CD1c-positive myeloid dendritic cell (primary cell): ENCODE results near the gene NBPF12.
"Not testable (repeated sequence)": the region's sequence is repeated elsewhere in the genome, so short reads cannot be mapped to it uniquely, and the experiment has no call there.

Source experiments
- DNase-seq: peaks from one replicate; pipeline ENCODE4 v3.0.0-alpha.2; 2016; ENCODE audit errors: extremely low spot score

Gene NBPF12

GRCh38 chr1:146938242-146938902 is at the start of gene NBPF12:
Gene NBPF12, plus strand, starts transcription at chr1:146938324. Its CDS starts 21,820 bp downstream, at chr1:146960144.
- DNase-seq: peak; percentile 81

- DNase-seq: not testable (repeated sequence)
These were observed 46.8 kb upstream of the NBPF12 start for GRCh38 chr1:146891355-146891754.

GRCh38 chr1:146892331-146892730 is 45.8 kb upstream of the NBPF12 start:
- not testable (repeated sequence) for DNase-seq

DNA sequence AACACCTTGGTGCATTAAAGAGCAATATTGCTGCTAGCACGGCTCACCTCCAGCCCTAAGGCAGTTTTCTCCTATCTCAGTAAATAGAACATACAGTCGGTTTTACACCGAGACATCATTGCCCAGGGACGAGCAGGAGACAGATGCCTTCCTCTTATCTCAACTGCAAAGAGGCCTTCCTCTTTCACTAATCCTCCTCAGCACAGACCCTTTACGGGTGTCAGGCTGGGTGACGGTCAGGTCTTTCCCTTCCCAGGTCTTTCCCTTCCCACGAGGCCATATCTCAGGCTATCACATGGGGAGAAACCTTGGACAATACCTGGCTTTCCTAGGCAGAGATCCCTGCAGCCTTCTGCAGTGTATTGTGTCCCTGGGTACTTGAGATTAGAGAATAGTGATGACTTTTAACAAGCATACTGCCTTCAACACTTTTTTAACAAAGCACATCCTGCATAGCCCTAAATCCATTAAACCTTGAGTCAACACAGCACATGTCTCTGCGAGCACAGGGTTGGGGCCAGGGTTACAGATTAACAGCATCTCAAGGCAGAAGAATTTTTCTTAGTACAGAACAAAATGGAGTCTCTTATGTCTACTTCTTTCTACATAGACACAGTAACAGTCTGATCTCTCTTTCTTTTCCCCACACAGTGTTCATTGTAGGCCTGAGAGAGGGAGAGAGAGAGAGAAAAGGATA is 30.4 kb upstream of the NBPF12 start:
- not testable (repeated sequence) for DNase-seq

- DNase-seq: not testable (repeated sequence)
These were observed 25.1 kb upstream of the NBPF12 start for GRCh38 chr1:146912975-146913374.

GRCh38 chr1:146920811-146921210 is 17.3 kb upstream of the NBPF12 start:
- DNase-seq: not testable (repeated sequence)

DNA sequence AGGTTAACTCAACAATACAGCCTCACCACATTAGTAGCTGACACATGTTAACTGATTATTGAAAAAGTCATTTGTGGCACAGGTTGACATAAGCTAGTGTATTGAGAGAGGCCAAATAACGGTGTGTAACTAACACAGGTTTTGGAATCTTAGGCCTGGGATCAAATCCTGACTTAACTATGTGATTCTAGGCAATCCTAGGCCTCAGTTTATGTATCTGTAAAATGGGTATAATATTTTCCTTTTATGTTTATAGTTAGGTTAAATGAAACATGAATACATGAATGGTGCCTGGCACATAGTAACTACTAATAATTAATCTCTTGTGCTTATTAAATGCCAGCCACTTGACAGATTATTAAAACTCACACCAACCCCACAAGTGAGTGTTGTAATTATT is 15.5 kb upstream of the NBPF12 start:
- DNase-seq: not testable (repeated sequence)

DNA sequence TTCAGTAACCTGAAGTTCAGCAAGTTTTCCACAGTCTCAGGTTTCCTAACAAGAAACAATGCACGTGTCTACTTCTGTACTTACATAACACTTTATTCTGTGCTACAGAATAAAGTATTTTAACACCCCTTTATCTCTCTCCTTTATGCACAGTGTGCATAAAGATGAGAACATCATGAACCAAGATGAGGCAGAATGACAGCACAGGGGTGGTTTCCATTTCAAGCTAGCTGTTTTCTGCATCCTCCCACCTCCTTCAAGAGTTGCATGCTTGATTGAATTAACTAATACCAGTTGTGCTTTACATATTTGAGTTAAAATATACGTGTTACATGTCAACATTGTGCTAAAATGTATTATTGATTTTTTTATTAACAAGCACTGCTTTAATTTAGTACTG is 14.0 kb upstream of the NBPF12 start:
- DNase-seq: not testable (repeated sequence)

DNA sequence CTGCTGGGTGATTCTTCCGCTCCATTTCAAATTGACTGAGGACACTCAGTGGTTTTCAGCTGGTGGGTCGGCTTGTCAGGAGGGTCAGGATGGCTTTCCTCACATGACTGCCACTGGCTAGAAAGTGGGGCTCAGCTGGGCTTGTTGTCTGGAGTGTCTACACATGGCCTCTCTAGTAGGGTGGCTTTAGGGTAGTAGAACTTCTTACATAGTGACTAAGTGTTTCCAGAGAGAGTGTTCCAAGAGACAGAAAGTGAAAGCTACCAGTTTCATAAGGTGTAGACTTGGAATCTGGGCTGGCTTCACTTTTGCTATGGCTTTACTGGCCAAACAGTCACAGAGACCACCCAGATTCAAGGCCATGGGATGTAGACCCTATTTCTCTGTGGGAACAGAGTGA is 11.7 kb upstream of the NBPF12 start:
- not testable (repeated sequence) for DNase-seq

DNA sequence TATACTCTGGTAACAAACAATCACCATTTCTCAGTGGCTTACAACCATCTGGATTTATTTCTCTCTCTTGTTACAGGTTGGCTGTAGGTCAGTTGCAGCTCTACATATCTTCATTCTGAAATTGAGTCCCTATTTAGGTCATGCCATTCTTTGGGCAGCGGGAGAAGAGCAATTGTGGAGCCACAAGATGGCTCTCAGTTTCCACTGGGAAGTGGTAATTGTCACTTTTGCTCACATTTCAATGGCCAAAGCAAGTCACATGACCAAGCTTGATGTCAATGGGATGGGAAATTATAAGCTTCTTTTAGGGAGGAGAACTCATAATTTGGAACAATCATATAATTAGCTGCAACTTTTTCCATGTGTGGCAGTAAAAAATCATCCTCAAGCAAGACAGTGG is 7.9 kb upstream of the NBPF12 start:
- DNase-seq: not testable (repeated sequence)

DNA sequence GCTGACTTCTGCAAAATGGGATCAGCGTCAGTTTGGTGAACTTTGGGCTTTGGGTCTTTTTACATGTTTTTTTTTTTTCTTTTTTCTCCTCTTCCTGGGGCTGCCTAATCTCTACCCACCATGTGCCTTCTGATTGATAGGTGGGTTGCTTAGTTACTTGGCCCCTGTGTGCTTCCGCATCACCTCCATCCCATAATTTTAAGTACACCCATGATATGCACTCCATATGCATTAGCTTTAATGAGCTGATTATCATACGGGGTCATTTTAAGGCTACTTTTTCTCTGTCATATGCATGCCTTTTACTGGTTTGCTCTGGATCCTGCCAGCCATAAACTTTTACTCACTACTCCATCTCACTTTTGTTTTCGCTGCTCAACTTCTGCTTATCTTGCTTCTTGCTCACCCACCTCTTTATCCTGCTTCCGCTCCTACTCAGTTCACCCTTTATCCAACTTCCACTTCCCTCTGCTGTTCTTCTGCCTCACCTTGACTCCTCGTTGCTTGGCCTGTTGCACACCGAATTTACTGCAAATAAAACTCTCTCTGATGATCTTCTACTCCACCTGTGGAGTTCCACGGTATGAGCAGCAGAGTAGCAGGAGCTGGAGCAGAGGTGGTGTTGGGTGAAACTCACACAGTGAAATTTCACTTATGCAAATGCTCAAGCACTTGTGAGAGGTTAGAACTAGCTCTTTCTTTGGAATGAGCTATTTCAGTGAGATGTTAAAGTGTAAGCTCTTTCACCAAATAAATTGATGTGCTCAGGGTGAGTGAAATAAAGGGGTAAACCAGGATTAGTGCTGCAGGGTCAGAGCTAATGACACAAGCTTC is 3.5 kb upstream of the NBPF12 start:
- DNase-seq: not testable (repeated sequence)

DNA sequence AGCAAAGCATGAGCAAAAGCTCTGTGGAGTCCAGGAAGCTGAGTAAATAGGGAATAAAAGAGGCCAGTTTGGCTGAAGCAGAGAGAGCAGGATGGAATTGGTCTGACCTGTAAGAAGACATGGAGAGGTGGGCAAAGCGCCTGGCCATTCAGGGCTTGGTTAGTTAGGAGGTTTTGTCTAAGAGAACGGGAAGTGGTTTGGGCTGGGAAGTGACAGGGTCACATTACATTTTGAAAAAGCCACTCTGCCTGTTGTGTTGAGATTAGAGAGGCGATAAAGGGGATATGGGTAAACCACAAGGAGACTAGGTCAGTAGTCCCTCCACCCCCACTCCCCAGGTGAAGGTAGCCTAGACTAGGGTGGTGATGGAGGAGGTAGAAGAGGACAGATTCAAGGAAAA is 662 bp upstream of the NBPF12 start:
- not testable (repeated sequence) for DNase-seq

- peak; percentile 16 for DNase-seq
These were observed 1.0 kb downstream of the NBPF12 start for GRCh38 chr1:146938927-146939786.

DNA sequence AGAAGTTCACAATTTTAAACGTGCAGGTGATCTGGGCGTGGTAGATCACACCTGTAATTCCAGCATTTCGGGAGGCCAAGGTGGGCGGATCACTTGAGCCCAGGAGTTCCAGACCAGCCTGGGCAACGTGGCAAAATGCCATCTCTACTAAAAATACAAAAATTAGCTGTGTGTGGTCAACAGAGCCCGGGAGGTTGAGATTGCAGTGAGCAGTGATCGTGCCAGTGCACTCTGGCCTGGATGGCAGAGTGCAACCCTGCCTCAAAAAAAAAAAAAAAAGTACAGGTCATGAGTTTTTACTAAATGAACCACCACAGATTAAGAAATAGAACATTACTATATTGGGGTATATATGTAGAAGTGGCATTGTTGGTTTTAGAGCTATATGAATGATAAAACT is 2.2 kb downstream of the NBPF12 start:
- DNase-seq: not testable (repeated sequence)

DNA sequence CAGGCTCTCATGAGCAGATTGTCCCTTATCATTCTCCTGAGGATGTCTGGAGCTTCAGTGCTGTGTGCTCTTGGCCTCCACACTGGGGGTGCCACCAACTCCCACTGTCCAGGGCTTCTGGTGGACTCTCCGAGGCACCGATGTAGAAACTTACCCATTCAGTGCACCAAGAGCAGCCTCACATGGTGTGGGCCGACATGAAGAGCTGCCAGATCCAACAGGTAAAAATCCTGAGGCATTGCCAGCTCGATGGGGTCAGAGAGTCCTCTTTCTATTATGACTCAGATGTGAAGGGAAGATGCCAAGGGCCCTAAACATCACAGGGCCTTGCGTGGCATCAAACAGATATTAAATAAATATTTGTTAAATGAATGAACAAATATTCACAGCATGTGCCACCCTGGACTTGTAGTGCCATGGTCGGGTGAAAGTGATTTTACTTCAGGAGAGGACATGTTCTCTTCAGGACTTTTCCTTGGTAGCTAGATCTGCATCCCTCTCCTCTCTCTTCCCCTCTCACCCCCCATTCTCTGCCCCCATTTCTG is 5.3 kb downstream of the NBPF12 start:
- DNase-seq: not testable (repeated sequence)

DNA sequence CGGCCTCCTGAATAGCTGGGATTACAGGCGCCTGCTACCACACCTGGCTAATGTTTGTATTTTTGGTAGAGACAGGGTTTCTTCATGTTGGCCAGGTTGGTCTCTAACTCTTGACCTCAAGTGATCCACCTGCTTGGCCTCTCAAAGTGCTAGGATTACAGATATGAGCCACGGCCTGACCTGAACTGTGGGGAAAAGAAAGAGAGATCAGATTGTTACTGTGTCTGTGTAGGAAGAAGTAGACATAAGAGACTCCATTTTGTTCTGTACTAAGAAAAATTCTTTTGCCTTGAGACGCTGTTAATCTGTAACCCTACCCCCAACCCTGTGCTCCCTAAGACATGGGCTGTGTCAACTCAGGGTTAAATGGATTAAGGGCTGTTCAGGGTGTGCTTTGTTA is 10.0 kb downstream of the NBPF12 start:
- not testable (repeated sequence) for DNase-seq

DNA sequence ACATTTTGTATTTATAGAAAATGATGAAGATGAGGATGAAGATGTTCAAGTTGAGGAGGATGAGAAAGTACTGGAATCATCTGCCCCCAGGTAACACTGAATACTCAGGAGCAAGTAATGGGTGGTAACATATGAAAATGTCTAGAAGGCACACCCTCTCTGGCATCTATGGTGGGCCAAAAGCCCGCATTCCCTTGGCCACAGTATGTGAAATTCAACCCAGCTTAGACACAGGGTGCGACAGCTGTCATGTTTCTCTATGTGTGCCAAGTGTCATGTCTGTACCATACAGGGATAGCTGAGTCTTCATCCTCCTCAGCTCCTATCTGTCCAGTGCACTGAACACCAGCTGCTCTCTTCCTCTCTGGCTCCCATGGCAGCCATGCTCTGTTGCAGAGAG is 26.2 kb downstream of the NBPF12 start:
- not testable (repeated sequence) for DNase-seq

GRCh38 chr1:146966351-146966750 is 28.2 kb downstream of the NBPF12 start:
- peak; percentile 0 for DNase-seq

- DNase-seq: not testable (repeated sequence)
These were observed 32.5 kb downstream of the NBPF12 start for GRCh38 chr1:146970656-146971055.

GRCh38 chr1:146972681-146973080 is 34.6 kb downstream of the NBPF12 start:
- DNase-seq: not testable (repeated sequence)

- DNase-seq: not testable (repeated sequence)
These were observed 47.7 kb downstream of the NBPF12 start for GRCh38 chr1:146985855-146986254.
